ENCODE results near the gene DLL1. TPM values are rescaled to one million over a fixed set of nuclear protein-coding genes. Genes with fewer than 3 reads are reported as not detected.

Gene DLL1
- total RNA-seq, 1 experiment from 2014 or later: 2.8 TPM

DNA sequence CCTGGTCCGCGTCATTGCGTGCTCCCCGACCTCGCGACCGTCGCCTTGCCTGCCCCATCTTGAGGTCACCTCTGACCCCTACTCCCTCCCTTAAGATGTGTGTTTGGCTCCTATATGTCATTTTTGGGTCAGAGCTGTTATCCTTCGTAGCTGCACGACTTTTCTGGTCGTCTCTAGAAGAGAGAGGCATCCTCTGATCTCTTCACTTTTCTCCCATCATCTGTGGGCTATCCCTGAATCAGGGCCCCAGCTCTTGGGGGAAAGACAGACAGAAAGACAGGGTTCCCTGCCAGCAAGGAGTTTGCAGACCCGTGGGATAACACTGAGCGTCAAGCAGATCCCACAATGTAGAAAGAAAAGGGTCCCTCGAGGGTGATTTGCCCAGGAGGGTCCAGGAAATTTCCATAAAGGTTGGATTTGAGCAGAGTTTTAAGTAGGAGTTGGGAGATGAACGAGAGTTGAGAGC, 16.2 kb upstream of the DLL1 start:
- Histone ChIP-seq H4K5ac (ENCODE audit: insufficient read length, low read depth, low read length) (no peak overlapping the region), H3K79me2 (ENCODE audit: insufficient read depth, low read length) (peaks cover 2% of the 10 kb centered on the region; the same call in 1 of the 2 replicates)

More for the DNA sequence above, 16.2 kb upstream of the DLL1 start:
- WGBS (ENCODE audit: extremely low coverage, insufficient read length, low lambda C conversion rate): no CpG with 5 or more reads among the region's 15 CpGs
- H3K9me3 ChIP-seq (ENCODE audit: control insufficient read depth, low read depth, low read length): peaks cover 13% of the 10 kb centered on the region
- Mint-ChIP-seq H3K4me3 (peak overlapping the region; percentile 82 to 90), H3K36me3 (ENCODE audit: insufficient read depth in 1 of 3, low read depth in 3 of 3) (peaks cover 26 to 49% (median 37%) of the 10 kb centered on the region in 3 experiments), H3K27ac (peak overlapping the region in 2 of 3 experiments; percentile 31 to 35; a peak in 3 of 7 replicates), H3K27me3 (ENCODE audit: low read depth) (peaks cover 53% of the 10 kb centered on the region), H3K4me1 (peaks cover 14% of the 10 kb centered on the region in 2 experiments), H3K9me3 (peaks cover 37 to 46% of the 10 kb centered on the region in 2 experiments)
- no peaks in the 10 kb centered on the region for H4K20me1 ChIP-seq (ENCODE audit: control insufficient read depth, insufficient read depth, insufficient read length)
- no peak overlapping the region for H2AFZ ChIP-seq (ENCODE audit: low read length)
- H2AK5ac ChIP-seq (ENCODE audit: insufficient read length, low read length): no peak overlapping the region
- H3K23ac ChIP-seq (ENCODE audit: insufficient read length, low read depth, low read length): no peak overlapping the region
- H2BK12ac ChIP-seq (ENCODE audit: insufficient read length, low read depth, low read length): no peak overlapping the region
- peak overlapping the region; percentile 88 for H3K14ac ChIP-seq (ENCODE audit: insufficient read depth, low read length)
- H3K79me1 ChIP-seq (ENCODE audit: insufficient read depth, low read depth, low read length, poor library complexity, severe bottlenecking): no peaks in the 10 kb centered on the region
- H4K91ac ChIP-seq (ENCODE audit: insufficient read length, low read depth, low read length): no peak overlapping the region
- peaks cover 17% of the 10 kb centered on the region for H3K23me2 ChIP-seq (ENCODE audit: insufficient read length, low read depth, low read length, poor library complexity, severe bottlenecking)
- no peak overlapping the region for H3T11ph ChIP-seq (ENCODE audit: low read length)
- H3K27me3 ChIP-seq (ENCODE audit: insufficient read depth, low read length): no peaks in the 10 kb centered on the region; the same call in 1 of the 2 replicates
- peak overlapping the region; percentile 49 for H3K9ac ChIP-seq (ENCODE audit: extremely low read depth, insufficient read length, low read length)
- peaks cover 2% of the 10 kb centered on the region; the same call in 1 of the 2 replicates for H3K4me1 ChIP-seq (ENCODE audit: insufficient read depth, low read length)
- H2BK5ac ChIP-seq (ENCODE audit: insufficient read length, low read length): no peak overlapping the region
- H2BK15ac ChIP-seq (ENCODE audit: low read depth, low read length): no peak overlapping the region
- peak overlapping the region; percentile 81 for H3K18ac ChIP-seq (ENCODE audit: insufficient read length, low read depth, low read length)
- no peak overlapping the region for H3K56ac ChIP-seq (ENCODE audit: insufficient read length, low read depth, low read length)
- H2BK120ac ChIP-seq (ENCODE audit: low read depth, low read length, poor library complexity, severe bottlenecking): no peak overlapping the region
- no peak overlapping the region for H2BK20ac ChIP-seq (ENCODE audit: low read depth, low read length, poor library complexity, severe bottlenecking)
- peak overlapping the region; percentile 96 for H3K4me2 ChIP-seq (ENCODE audit: insufficient read depth, insufficient read length, low read length)
- DNase-seq: no peak
- H4K8ac ChIP-seq (replicated peaks; ENCODE audit: insufficient read length, low read depth, low read length): no peak overlapping the region
- H3K27ac ChIP-seq (ENCODE audit: insufficient read length, low read depth, low read length): no peak overlapping the region
- TF ChIP-seq, protein P1, sequence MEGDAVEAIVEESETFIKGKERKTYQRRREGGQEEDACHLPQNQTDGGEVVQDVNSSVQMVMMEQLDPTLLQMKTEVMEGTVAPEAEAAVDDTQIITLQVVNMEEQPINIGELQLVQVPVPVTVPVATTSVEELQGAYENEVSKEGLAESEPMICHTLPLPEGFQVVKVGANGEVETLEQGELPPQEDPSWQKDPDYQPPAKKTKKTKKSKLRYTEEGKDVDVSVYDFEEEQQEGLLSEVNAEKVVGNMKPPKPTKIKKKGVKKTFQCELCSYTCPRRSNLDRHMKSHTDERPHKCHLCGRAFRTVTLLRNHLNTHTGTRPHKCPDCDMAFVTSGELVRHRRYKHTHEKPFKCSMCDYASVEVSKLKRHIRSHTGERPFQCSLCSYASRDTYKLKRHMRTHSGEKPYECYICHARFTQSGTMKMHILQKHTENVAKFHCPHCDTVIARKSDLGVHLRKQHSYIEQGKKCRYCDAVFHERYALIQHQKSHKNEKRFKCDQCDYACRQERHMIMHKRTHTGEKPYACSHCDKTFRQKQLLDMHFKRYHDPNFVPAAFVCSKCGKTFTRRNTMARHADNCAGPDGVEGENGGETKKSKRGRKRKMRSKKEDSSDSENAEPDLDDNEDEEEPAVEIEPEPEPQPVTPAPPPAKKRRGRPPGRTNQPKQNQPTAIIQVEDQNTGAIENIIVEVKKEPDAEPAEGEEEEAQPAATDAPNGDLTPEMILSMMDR (conservative IDR thresholded peaks at IDR 0.05): no peak
- no peak overlapping the region for H3K4ac ChIP-seq (ENCODE audit: low read depth, low read length)
